GM18873 (cell line): ENCODE data around the gene FBF1.

ENCODE experiments used
- ATAC-seq: cut with Tn5 transposase; IDR thresholded peaks from one replicate; pipeline ENCODE4 v1.9.1; 2021; ENCODE audit warnings: mild to moderate bottlenecking, moderate library complexity, moderate number of reproducible peaks; ENCODE audit not compliant: unreplicated experiment, low FRiP score

Gene FBF1

DNA sequence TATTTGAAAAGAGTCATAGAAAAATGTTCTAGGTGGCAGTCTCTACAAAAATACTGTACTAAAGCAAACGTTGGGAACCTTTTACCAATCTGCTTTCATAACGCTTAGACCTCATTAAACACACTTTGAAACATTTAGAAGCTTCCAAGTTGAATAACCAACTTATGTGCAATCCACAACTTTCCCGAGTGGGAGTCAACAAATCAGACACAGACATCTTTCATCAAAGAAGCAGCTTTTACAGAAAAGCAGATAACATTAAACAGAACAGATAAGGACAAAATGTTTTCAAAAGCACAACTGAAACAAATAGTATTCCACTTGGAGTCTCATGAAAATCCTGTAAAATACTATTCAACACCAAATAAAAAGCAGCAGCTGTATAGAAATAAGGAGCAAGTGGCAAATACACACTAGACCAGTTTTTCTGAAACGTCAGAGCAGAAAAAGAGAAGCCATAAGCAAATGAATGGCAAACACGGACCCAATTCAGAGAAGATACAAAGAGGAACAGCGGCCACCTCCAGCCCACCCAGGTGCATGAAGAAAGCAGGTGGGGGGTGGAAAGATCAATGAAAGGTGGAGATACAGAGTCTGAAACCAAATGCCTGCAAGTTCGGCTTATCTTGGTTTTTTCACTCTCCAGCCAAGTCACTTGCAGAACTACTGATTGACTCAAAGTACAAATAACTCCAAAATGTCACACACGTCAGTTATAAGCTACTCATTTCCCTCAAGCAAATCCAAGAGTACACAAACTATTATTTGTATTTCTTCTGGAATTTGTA, 18.4 kb upstream of the FBF1 start:
- ATAC-seq = no peak

DNA sequence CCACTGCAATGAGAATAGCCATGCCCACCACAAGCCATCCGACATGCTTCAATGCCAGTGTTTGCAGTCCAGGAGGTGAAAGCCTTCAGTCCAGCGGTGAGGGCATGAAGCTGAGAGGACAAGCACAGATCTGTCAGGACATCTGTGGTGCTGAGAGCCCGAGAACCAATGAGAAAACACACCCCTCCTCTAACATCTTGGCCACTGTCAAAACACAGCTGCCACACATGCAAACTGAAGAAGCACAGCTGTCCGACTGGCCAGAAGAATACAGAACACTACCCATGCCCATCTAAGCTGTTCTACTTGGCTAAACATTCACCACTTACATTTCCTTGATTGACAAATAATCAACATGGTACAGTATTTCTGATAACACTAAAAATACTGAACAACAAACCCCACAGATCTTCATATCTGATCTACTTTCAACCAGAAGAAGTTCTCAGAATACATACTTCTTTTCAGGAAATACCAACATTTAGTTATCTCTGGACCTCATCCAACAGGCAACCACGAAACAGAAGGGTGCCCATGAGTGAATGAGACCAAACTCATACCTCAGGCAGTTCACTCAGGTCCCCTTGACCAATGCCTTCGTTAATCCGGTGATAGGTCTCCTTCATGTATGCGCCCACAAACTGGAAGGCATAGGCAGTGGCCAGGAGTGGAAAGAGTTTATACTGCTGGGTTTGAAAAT, 10.2 kb upstream of the FBF1 start:
- no peak for ATAC-seq

DNA sequence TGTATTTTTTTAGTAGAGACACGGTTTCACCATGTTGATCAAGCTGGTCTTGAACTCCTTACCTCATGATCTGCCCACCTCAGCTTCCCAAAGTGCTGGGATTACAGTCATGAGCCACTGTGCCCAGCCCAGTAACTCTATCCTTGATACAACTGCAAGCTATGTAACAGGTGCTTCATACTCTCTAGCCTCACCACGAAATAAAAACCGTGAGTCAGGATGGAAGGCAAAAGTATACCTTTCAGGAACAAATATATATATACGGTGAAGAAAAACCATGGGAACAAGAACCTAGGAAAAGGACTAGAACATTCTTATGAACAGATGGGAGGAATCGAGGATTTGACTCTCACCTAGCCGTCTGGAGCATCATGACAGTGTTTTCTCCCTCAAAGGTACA, 9.6 kb upstream of the FBF1 start:
- no peak for ATAC-seq

DNA sequence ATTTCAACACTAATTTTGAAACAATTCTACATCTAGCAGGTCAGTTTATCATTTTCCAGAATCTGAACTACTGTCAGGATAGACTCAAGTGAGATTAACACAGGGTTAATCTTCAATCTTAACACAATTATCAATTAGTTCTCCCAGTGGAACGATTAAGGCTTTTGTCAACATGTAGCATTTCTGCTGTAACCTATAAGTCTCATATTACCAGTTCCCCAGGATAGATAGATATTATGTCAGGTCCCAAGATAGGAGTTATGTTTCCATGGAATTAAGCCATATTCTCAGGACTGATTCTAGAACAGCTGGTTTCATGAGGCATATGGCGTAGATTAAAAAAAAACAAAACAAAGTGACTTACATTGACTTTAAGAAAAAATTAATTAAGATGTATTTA, 4.4 kb upstream of the FBF1 start:
- no peak for ATAC-seq

DNA sequence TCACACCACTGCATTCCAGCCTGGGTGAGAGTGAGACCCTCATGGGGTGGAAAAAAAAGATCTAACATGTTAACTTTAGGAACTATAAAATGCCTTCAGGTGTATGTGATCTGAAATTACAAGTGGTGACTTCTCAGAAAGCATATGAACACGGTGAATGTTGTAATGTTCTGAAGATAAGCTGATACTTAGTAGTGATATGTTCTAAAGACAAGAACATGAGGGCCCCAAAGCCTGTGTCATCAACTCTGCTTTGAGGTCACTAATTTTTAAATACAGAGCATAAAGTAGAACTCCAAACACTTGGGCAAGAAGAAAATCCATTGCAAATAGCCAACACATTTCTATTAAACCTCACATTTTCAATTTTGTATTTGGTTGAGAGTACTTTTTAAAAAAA, 2.6 kb upstream of the FBF1 start:
- ATAC-seq = no peak

DNA sequence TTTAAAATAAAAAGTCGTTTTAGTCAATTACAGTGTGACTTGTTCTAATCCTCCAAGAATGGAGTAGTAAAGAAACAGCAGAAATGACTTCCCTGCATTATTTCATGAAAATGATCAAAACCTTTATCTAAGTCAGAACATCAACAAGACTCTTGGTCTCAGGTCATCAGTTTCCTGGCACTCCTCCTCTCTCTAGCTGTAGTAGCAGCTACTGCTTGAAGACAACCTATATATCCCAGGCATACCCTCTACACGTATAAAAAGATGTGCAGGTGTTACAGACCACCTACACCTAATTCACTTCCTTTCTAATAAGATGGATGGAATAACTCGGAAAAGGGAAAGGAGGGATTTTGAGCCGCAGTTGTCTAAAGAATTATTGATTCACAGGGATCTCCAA, 1.6 kb upstream of the FBF1 start:
- no peak for ATAC-seq

DNA sequence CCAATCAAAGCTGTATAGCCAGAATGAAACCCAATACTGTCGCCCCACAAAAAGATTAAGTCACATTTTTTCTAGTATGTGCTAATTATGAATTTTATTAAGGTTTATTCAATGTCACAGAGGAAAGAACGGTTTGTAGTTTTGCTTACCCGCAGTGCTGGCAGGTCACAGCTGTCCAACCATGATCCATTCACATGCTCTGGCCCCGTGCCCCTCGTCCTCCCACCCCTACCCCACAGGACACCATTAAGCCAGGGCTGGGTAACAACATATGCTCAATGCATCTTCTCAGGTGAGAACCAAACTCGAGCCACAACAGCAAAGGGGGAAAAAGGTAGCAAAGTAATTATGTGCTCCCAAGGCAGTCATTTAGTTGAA, 589 bp upstream of the FBF1 start:
- no peak for ATAC-seq

DNA sequence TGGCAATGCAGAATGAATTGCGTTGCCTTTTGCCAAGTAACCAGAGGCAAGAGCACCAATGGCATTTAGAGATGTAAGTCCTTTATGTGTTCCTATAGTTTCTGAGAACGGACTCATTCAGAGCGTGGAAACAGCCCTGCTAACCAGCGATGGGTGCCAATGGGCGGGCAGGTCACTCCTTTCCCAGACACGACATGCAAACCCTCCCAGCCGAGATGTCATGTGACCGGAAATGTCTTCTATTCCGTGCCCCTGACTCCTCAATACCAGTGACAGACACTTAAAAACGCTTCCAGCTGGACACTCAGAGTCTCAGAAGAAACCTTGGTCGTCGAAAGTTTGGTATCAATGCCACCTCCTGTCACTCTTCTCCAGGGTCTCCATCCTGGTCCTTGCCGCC, 3.2 kb downstream of the FBF1 start:
- no peak for ATAC-seq

DNA sequence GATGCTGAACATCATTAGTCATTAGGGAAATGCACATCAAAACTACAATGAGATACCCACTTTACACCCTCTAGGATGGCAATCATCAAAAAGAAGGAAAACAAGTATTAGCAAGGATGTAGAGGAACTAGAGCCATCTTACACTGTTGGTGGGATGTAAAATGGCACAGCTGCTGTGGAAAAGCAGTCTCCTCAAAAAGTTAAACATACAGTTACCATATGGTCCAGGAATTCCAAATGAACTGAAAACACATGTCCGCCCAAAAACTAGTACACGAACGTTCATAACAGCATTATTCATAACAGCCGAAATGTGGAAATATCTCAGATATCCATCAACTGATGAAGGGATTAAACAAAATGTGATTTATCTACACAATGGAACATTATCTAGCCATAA, 7.0 kb downstream of the FBF1 start:
- ATAC-seq = no peak

DNA sequence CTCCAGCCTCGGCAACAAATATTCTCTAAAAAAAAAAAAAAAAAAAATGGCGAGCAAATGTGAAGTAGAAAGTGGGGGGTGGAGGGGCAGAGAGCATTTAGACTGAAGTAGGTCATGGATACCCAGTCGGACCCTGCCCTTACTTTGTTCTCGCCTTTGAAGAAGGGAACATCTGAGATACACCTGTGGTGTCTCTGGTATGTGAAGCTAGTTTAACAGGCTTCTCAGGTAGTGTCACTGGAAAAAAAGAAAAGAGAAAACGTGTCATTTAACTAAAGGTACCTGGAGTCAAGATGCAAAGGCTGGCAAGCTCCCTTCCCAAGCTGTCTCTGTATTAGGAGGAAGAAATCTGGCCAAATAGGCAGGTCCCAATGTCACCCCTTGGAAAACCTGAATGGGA, 8.0 kb downstream of the FBF1 start:
- no peak for ATAC-seq

DNA sequence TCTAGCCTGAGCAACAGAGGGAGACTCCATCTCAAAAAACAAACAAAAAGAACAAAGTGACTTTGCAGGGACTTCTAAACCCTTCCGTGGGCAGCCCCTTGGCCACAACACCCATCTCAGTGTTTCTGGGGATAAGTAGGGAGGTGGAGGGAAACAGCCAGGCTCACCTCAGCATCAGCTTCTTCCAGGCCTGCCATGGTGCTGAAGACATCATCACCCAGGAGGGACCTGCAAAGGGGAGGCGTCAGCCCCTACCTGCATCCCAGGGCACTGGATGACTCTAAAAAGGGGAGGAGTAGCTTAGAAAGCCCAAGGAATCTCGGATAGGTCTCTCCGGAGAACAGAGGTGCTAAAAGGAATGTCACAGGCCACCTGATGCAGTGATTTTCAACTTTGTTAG, 9.8 kb downstream of the FBF1 start:
- no peak for ATAC-seq

DNA sequence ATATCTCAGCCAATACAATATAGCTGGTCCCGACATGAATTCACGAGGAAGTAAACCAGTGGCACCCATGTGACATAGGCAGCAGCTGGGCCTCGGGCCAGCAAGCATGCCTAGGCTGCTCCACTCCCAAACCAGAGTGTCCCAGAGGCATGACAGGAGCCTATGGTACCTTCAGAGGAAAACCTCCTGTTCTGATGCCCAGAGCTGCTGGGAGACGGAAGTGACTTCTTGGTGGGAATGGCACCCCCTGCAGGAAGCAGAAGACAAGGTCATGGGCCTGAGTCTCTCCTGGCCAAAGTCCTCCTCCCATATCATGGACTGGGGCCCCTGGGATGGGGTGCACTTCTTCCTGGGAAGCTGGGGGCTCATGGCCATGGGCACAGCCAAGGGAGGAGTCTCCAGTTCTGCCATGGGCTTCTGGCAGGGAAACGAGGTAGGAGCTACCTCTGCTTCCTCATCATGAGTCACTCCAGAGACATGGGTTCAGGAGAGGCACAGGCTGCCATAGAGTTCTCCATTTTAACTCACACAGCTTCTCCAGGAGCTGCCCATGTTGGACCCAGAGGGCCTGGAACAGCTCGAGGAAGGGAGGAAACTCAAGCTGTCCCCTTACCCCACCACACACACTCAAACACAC, 13.4 kb downstream of the FBF1 start:
- ATAC-seq = no peak

DNA sequence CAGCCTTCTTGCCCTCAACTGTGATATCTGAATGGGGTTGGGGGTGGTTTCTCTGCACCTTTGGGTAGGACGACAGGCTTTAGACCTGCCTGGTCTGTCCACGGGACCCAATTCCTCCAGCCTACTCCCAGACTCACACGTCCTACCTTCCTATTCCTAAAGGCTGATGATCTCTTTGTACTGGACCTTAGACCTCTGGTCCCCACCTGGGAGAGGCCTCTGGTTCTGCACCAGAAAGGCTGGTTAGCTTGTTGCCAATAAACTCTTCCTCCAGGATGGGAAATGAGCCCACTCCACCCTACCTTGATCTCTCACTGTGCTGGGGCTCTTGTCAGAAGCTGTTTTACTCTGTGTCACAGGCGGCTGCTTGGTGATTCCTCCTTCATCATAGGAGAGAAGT, 14.4 kb downstream of the FBF1 start:
- ATAC-seq = no peak

DNA sequence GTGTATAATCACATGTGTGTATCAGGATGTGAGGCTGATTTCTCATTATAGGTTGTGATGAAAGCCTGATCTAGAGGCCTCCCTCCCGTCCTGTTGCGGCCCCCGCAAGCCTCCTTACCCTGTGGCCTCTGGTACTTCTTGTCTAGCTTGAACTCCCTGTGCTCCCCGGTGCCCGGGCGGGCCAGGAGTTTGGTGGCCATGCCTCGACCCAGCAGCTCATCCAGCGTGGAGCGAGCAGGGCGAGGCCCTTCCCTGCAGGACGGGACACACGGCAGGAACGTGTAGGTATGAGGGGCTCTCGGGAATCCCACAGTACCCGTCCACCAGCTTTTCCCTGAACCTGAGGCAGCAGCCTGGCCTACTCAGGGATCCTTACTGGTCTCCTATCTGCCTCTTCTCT, 14.9 kb downstream of the FBF1 start:
- no peak for ATAC-seq

DNA sequence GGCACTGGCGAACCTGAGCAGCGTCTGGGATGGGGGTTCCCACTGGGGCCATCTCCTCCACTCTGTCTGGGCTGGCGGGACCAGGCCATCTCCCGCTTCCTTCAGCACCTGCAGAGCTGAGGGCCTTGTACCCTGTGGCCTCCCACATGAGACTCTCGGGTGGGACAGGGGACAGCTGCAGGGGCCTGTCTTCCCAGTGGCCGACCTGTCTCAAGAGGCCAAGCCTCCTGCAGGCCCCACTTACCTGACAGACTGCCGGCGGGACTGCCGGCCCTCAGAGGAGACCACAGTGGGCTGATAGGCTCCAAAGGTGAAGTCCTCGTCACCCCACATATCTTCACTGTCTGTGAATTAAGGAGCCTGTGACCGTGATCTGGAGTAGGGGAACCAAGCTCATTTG, 15.7 kb downstream of the FBF1 start:
- ATAC-seq = no peak

DNA sequence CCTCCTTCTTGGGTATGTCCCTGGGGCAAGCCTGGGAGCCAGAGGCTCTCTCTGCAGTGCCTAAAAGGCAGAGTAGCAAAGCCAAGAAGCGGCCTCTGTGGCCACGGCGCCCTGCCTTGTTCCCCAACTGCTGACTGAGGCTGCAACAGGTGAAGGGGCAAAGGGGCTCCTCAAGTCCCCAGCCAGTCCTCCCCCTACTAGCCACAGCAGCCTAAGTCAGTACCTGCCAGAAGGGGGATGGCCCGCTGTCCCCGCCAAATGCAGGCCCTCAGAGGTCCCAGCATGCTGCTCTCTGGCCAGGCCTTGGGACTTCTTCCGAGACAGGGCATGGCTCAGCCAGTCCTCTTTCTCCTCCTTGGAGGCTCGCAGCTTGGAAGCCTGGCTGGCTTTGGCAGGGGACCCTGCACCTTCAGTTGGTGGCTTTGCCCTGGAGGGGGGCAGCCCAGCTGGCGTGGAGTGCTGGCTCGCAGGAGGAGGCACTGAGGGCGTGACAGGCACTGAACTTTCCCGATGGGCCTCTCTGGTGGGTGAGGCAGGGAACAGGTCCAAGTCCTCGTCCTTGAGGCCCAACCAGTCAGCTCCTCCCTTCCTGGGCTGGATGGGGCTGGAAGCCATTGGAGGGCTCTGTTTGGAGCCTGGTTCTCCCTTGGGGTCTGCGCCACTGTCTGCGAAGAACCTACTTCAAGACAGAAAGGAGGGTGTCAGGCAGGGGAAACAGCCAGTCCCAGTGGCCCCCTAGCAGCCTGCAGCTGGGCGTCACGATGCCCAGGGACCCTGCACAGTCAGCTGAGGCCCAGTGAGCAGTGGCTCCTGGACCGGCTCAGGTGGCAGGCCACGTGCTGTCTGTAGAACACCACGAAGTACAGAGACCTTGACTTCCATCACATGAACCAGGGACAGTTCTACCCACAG, 17.6 kb downstream of the FBF1 start:
- ATAC-seq = no peak

DNA sequence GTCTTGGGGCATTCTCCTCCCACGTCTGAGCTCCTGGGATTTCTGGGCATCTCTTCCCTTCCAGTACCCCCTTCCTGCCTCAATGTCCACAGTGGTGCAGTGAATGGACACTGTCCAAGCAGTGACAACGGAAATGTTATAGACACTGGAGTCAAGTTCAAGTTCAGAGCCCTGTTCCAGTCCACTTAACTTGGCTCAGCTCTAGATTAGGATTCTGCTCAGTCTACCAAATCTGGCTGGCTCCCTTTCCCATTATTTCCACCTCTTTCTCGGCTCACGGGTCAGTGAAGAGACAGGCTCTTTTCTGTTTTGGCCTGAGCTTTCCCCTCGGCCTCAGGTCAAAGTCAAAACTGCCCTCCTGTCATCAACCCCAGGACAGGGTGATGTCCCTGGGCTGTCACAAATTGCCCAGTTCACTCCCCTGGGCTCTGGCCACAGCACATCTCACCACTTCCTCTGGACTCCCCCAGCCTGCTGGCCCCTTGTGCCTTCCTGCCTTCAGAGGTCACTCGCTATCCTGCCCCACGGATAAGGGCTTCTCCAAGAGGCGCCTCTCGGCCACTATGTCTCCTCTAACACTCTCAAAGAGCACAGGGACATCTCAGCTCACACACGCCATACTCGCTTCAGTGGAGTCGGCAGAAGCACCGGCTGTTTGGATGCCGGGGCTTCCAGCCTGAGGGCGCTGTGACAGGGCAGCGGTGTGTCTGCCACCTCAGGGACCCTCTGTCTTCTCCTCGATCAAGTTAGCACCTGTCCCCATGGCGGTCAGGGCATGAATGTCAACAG, 18.5 kb downstream of the FBF1 start:
- ATAC-seq = no peak

DNA sequence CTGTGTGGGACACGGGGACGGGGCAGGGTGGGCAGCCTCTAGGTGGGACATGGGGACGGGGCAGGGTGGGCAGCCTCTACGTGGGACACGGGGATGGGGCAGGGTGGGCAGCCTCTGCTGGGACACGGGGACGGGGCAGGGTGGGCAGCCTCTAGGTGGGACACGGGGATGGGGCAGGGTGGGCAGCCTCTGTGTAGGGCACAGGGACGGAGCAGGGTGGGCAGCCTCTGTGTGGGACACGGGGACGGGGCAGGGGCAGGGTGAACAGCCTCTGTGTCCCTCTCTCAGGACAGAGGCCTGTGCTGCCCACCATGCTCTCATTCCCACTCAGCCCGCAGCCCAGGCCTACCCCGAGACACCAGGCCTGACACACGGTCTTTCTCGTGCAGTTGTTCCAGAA, 19.2 kb downstream of the FBF1 start:
- no peak for ATAC-seq

DNA sequence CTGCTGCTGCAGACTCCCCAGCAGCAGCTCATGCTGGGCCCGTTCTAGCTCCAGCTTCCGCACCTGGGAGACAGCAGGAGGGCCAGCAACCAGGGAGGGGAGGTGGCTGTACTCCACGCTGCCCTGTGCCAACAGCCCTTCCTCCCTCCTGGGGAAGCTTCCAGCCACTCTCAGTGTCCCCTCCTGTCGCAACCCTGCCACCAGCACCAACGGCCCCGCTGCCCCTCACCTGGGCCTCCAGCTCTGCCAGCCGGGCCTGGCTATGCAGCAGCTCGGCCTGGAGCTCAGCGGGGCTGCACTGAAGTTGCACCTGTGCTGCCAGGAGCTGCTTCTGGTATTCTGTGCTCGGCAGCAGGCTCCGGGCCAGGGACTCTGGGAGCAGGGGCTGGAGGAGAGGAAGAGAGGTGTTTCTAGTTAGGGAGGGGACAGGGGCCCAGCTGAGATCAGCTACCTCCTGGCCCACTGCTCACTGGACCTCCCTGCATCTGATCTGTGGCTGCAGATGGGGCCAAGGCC, 20.7 kb downstream of the FBF1 start:
- no peak for ATAC-seq

DNA sequence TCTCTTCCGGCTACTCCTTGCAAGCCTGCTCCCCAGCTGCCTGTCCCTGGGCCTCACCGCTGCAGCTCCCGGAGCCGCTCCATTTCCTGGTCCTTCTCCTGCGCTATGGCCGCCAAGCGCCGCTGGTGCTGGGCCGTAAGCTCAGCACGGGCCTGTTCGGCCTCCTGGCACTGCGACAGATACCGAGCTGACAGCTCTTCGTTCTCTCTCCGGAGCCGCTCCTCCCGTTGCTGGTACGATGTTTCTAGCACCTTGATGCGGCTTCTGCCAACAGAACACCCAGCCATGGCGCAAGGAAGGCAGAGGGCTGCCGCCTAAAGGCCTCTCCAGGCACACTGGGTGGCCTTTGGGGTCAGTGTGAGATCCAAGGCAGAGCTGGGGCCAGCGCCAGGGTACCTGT, 21.2 kb downstream of the FBF1 start:
- ATAC-seq = no peak
